GM08714 (cell line): Measurements from ENCODE around the gene SYNGR3.

Experiments
- H3K4me3 ChIP-seq: fragments of 200-500 bp; sonication (Bioruptor generic); 2 replicates; pipeline ENCODE4 v1.5.1; 2014; ENCODE audit warnings: mild to moderate bottlenecking, low read length, inconsistent platforms
- ZNF274 ChIP-seq: IDR thresholded peaks from 2 replicates; pipeline ENCODE4 v1.6.1; 2012; ENCODE audit warnings: mild to moderate bottlenecking, low read depth, low read length

The SYNGR3 gene

DNA sequence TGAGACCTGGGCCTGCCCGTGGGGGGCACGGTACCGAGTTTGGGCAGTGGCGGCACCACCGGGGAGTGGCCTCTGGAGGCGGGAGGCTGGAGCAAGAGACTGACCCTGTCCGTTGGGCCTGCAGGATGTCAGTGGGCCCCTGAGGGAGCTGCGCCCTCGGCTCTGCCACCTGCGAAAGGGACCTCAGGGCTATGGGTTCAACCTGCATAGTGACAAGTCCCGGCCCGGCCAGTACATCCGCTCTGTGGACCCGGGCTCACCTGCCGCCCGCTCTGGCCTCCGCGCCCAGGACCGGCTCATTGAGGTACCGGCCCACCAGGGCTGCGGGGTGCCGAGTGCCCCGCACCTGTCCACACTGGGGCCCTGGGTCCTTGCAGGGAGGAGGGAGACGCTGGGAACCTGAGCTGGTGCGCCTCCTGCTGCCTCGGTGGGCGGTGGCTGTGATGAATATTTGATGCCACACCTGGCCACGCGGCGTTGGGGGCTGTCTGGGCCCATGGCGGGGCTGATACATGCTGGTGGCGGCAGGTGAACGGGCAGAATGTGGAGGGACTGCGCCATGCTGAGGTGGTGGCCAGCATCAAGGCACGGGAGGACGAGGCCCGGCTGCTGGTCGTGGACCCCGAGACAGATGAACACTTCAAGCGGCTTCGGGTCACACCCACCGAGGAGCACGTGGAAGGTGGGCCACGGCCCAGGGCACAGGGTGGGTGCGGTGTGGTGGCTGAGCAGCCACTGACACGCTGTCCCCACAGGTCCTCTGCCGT is 46.6 kb downstream of the SYNGR3 start:
- no peak overlapping the region for H3K4me3 ChIP-seq
- no peak for TF ChIP-seq ZNF274

DNA sequence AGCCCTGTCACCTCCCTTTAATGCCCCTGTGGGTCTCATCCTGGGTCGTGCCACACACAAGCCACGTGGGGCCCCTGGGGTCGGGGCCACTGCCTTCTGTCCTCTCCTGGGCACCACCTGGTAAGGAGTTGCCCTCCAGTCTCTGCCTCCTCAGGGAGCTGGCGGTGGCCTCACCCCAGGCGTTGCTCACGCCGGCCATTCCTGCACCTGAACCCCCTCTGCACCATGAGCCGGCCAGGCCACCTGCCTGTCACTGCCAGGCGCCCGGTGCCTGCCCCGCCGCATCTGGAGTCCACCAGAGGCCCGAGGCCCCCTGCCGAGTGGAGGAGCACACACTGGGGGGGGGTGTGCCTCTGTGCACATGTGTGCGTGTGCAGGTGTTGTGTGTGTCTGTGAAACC is 47.3 kb downstream of the SYNGR3 start:
- no peak overlapping the region for H3K4me3 ChIP-seq
- no peak for TF ChIP-seq ZNF274

DNA sequence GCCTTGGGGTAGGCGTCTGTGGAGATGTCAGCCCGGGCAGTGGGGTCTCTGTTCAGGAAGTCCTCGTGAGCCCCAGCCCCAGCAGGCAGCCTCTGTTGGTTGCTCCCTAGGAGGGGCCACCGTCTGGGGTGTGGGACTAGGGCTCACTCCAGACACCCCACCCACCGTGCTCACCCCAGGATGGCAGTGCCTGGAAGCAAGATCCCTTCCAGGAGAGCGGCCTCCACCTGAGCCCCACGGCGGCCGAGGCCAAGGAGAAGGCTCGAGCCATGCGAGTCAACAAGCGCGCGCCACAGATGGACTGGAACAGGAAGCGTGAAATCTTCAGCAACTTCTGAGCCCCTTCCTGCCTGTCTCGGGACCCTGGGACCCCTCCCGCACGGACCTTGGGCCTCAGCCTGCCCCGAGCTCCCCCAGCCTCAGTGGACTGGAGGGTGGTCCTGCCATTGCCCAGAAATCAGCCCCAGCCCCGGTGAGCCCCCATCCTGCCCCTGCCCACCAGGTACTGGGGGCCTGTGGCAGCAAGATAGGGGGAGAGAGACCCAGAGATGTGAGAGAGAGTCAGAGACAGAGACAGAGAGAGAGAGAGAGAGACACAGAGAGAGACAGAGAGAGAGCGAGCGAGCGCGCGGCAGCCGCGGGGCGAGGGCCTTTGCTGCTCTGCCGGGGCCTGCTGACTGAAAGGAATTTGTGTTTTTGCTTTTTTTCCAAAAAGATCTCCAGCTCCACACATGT is 48.0 kb downstream of the SYNGR3 start:
- TF ChIP-seq ZNF274, result no peak
- H3K4me3 ChIP-seq, result no peak overlapping the region

DNA sequence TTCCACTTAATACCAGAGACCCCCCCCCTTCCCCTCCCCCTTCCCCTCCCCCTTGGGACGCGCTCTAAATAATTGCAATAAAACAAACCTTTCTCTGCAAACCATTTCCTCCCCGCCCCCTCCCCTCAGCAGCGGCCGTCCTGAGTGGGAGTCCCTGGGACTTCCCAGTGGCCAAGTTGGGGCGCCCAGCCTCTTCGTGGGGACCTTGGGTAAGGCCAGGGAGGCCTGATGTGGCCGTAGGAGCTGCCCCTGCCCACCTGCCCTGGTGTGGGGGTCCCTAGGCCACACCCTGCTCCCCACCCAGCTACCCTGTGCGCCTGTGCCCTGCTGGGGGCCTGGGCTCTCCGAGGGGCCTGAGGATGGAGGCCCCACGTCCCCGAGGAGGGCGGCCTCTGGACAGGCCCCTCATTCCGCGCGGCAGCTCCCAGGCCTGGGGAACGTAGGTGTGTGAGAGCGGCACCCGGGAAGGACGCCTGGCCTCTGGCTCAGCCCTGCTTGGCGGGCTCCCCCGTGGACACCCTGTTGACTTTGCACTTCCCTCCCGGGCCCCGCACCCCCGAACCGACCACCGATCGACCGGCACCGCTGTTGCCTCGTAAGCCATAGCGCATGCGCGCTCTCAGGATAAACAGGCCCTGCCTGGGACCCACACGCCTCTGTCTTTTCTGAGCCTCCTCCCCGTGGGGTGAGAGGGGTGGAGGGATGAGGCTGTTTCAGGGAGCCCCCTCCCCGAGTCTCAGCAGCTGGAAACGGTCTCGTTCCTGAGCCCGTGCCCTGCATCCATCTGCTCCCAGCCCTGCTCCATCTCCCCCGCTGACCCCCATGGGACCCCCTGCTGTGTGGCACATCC is 48.8 kb downstream of the SYNGR3 start:
- H3K4me3 ChIP-seq, result no peak overlapping the region
- no peak for TF ChIP-seq ZNF274

DNA sequence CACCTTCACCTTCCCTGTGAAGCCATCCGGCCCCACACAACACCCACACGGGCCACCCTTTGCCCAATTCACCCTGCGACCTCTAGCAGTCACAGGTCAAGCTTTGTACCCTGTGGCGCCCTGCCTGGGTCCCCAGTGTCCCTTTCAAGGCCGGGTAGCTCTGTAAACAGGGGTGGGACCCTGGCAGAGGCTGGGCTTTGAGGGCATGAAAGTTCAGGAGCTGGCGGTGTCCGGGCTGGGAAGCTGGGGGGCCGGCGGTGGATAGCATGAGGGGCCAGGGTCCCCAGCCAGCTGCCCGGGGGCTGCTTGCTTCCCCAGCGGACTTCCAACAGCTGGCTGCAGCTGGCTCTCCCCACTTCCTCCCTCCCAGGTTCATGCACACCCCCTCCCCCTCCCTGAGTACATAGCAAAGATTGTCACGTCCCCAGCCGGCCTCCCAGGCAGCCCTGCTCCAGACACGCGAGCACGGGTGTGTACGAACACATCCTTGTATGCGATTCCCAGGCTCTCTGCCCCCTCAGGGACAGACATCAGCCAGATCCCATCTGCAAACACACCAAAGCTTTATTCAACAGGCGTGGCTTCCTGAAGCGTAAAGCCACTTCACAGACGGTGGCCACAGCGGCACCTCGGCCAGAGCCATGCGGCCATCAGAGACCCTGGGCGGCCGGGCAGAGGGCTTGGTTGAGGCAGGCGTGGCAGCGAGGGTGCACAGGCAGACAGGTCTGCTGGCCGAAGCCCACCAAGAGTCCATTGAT is 49.7 kb downstream of the SYNGR3 start:
- H3K4me3 ChIP-seq, result no peak overlapping the region
- TF ChIP-seq ZNF274, result no peak

DNA sequence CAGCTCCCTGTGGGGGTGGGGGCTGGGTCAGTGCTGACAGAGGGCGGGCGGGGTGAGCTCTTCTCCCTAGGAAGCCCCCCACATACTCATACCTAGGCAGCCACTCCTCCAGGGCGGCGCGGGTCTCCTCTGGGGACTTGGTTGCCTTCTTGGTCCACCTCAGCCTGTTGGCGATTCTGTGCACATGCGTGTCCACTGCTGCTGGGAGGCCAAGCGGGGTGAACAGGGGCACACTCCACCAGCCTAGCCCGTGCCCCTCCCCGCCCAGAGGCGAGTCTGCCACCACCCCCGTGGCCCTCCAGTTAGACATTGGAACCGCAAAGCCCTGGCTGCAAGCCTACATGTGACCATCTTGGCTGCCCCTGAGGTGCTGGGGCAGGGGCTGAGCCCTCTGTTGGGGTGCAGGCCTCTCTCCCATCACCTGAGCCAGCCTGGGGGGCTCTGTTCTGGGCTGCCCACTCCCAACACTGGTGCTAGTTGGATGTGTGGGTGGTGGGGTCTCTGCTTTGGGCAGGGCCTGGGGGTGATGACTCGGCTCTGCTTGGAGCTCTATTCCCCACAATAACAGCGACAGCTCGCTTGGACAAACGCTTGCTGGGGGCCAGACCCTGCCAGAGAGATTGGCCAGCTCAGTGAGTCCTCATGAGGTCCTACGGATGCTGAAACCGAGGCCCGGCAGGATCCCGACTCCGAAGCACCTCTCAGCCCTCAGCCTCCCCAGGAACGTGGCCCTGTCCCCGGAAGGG is 50.4 kb downstream of the SYNGR3 start:
- no peak for TF ChIP-seq ZNF274
- no peak overlapping the region for H3K4me3 ChIP-seq

DNA sequence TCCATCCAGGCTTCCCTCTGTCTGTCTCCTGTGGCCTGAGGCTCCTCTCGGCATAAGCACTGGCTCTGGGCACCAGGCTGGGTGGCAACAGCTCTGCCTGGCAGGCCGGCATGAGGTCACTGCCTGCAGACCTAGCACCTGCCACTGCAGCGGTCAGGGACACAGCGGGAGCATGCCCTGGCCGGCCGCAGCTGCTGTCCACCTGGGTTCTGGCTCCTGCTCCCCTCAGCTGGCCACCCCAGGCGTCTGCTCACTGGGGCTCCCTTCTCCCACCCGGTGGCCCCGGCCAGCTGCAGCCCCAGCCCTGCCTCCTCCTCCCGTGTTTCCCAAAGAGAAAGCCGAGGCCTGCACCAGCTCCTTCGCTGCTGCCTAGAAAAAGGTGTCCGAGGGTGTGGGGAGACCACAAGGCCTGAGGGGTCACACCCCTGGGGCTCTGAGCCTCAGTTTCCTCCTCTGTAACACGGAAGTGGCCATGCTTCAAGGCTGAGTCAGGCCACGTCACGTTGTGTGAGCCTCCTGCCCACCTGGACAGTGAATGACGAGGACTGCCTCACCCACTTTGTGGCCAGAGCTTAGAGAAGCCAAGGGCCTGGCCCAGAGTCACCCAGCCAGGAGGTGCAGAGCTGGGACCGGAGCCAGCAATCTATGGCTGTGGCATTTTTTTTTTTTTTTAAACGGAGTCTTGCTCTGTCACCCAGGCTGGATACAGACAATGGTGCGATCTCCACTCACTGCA is 51.2 kb downstream of the SYNGR3 start:
- no peak overlapping the region for H3K4me3 ChIP-seq
- TF ChIP-seq ZNF274, result no peak

DNA sequence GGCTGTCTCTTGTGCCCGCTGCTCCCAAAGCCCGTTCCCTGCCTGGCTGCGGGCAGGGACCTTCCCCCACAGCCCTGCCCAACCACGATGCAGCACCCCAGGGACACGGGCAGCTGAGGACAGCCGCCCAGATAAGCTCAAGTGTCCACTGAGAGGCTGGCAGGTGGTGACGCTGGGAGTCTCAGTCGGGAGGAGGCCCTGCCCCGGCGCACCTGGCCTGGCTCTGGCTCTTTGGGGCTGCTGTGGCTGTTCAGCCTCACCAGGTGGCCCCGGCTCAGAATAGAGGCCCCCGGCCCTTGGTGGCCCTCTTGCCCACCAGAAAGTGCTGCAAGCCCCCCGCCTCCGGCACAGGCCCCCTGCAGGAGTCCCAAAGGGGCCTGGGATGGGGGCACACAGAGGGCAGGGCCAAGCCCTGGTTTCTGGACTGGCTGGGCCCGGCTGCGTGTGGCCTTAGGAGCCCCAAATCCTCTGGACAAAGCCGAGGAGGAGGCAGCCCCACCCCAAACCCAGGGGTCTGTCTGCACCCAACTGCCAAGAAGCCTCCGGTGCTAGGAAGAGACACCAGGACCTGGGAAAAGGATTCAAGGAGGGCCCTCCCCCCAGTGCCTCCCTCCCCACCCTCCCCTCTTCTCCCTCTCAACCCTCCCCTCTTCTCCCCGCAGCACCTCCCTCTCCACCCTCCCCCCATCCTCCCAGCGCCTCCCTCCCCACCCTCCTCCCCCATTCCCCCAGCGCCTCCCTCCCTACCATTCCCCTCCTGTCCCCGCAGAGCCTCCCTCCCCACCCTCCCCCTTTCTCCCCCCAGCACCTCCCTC is 52.6 kb downstream of the SYNGR3 start:
- H3K4me3 ChIP-seq, result no peak overlapping the region
- no peak for TF ChIP-seq ZNF274

DNA sequence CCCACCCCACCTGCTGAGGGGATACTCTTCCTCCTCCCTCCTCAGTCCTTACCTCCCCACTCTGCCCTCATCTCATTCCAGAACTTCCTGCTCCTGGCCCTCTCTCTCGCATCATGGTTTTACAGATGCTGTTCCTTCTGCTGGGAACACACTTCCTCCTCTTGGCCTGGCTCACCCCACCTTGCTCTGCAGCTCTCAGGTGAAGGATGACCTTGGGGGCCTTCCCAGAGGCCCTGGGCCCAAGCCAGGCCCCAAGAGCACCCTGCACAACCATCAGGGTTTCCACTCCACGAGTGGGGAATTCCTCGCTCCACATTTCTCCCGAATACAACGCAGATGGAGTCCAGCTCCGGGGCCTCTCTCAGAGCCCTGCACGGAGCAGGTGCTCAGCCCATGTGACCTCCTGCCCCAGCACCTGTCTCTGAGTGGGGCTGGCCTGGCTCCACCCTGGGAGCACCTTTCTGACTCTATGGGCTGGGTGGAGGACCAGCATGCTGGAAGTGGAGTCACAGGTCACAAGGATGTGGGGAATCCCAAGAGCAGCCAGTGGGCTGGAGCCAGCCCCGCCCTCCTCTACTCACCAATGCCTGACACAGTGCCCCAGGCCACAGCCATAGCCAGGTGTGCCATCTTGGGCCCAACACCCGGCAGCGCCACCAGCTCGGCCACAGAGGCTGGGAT is 53.4 kb downstream of the SYNGR3 start:
- H3K4me3 ChIP-seq, result no peak overlapping the region
- no peak for TF ChIP-seq ZNF274
